Right lobe of liver (tissue), 6 donors: ENCODE results near the gene CDRT15. TPM values are rescaled to one million over a fixed set of nuclear protein-coding genes. Genes with fewer than 3 reads are reported as not detected.
"Not testable (repeated sequence)": the region's sequence is repeated elsewhere in the genome, so short reads cannot be mapped to it uniquely, and the experiment has no call there.

Experiments used
- ATAC-seq, 4 donors: fragments of 200-7000 bp; cut with Tn5 transposase; one replicate each; pipeline ENCODE4 v1.9.1; 2020; ENCODE audit warnings: mild to moderate bottlenecking in 4 of 4, moderate library complexity in 4 of 4
- DNase-seq, 3 donors: peaks; one replicate each; pipeline ENCODE4 v3.0.0-alpha.2; 2020
- H3K27ac ChIP-seq, 3 donors: fragments of 200-600 bp; one replicate each; pipeline ENCODE4 v1.8.0; 2022
- H3K27me3 ChIP-seq, 2 donors: fragments of 200-600 bp; one replicate each; pipeline ENCODE4 v1.8.0; 2022
- H3K36me3 ChIP-seq, 4 donors: fragments of 200-600 bp; sonication (generic) in 1 of 4; one replicate each; pipeline versions ENCODE4 v1.5.1 to v1.8.0; 2017 to 2022; ENCODE audit warnings: control low read depth in 1 of 4
- H3K4me1 ChIP-seq, 4 donors: fragments of 200-600 bp; sonication (generic) in 1 of 4; one replicate each; pipeline versions ENCODE4 v1.5.1 to v1.8.0; 2017 to 2022; ENCODE audit warnings: control low read depth in 1 of 4
- H3K4me3 ChIP-seq, 3 donors: fragments of 200-600 bp; one replicate each; pipeline ENCODE4 v1.8.0; 2022
- H3K9me3 ChIP-seq, 4 donors: fragments of 200-600 bp; sonication (generic) in 1 of 4; one replicate each; pipeline versions ENCODE4 v1.5.1 to v1.8.0; 2017 to 2022; ENCODE audit warnings: control low read depth in 1 of 4
- CTCF ChIP-seq, 4 donors: fragments of 200-600 bp in 3 of 4; fragments of 450-650 bp in 1 of 4; IDR thresholded peaks; one replicate each; pipeline versions ENCODE4 v1.5.1 to v1.8.0; 2016 to 2022; ENCODE audit warnings: antibody characterized with exemption in 4 of 4, mild to moderate bottlenecking in 2 of 4
- POLR2A ChIP-seq: fragments of 450-650 bp; IDR thresholded peaks from one replicate; pipeline ENCODE4 v1.6.1; 2017; ENCODE audit warnings: antibody characterized with exemption, mild to moderate bottlenecking
- WGBS: methylation state at CpG from one replicate; pipeline ENCODE4 v1.1.6; 2018; ENCODE audit warnings: low coverage, low lambda C conversion rate; ENCODE audit not compliant: insufficient coverage; ENCODE audit errors: missing lambda C conversion rate; 5-methylcytosine and 5-hydroxymethylcytosine counted together
- intact Hi-C, 2 donors: fragments of 100-400 bp; cut with DNase I; formaldehyde crosslinking; loops; one replicate each; pipeline versions ENCODE4 v1.11.2 to v1.14.1; 2022
- total RNA-seq, 6 experiments: library from RNA; depleted of rRNA in 2 of 6; stranded (reverse); fragments of >200 nt in 2 of 6; fragmentation: NEBNext Ultra II Directional in 3 of 6; extraction: Animal tissue kit (Norgen Biotek cat#: 25700) in 3 of 6; gene quantifications; one replicate each; pipeline versions ENCODE4 v1.1.0 to v1.2.4, GENCODE V29; 2016 to 2023
- donor health status: DM: no; HTN: yes; CAD: no.
- donor health status: DM: no; HTN: no; CAD: no.
- donor health status: DM: no; HTN: no; CAD: no.
- donor health status: DM: no; HTN: yes; CAD: no.
- donor health status: DM: no; HTN: yes; CAD: no.

The CDRT15 gene
- total RNA-seq, 6 experiments from 2014 or later, result not detected

GRCh38 chr17:14196377-14196997 lies 40.2 kb downstream of the CDRT15 start:
- TF ChIP-seq POLR2A (no peak), CTCF (IDR thresholded peaks at IDR 0.05) (peak in 1 of 4 donors; percentile 15)
- ATAC-seq (peak in 1 of 4 donors; percentile 23), DNase-seq (no peak)
- intact Hi-C loops, result no loop called here
- H3K4me1 ChIP-seq, result no peaks in the 10 kb centered on the region
- no peaks in the 10 kb centered on the region for H3K27me3 ChIP-seq
- H3K9me3 ChIP-seq, result no peaks in the 10 kb centered on the region
- 95% methylated on average over 4 of the region's 4 CpGs for WGBS
- no peak overlapping the region for H3K4me3 ChIP-seq
- H3K27ac ChIP-seq, result no peak overlapping the region
- no peaks in the 10 kb centered on the region for H3K36me3 ChIP-seq

- H3K4me3 ChIP-seq, H3K27ac ChIP-seq, DNase-seq, H3K27me3 ChIP-seq, H3K9me3 ChIP-seq, H3K36me3 ChIP-seq, intact Hi-C loops, H3K4me1 ChIP-seq: not testable (repeated sequence)
- ATAC-seq, result peak in 1 of 4 donors; percentile 16
- 76% methylated on average over 12 of the region's 13 CpGs for WGBS
Measured at GRCh38 chr17:14192636-14193344, 43.9 kb downstream of the CDRT15 start.

DNA sequence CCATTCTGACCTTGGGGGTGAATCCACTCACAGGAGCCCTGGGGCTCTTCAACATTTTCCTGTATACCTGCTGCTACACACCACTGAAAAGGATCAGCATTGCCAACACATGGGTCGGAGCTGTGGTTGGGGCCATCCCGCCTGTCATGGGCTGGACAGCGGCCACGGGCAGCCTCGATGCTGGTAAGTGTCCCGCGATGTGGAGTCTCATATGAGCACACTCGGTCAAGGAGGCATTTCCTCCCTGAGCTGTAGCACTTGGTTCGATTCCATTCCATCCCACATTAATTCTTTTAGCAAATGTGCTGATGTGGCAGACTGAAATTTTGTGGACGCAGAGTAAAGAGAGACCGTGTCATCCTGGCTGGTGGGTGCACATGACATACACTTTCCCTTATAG lies 44.6 kb downstream of the CDRT15 start:
- H3K27ac ChIP-seq, H3K4me1 ChIP-seq, H3K9me3 ChIP-seq, H3K36me3 ChIP-seq, DNase-seq, H3K27me3 ChIP-seq, H3K4me3 ChIP-seq, intact Hi-C loops: not testable (repeated sequence)
- peak in 1 of 4 donors; percentile 31 for ATAC-seq
- WGBS, result 80% methylated on average over 8 of the region's 11 CpGs

GRCh38 chr17:14191469-14191868 lies 45.2 kb downstream of the CDRT15 start:
- ATAC-seq, H3K36me3 ChIP-seq, H3K9me3 ChIP-seq, intact Hi-C loops, DNase-seq, H3K27me3 ChIP-seq, H3K4me3 ChIP-seq, H3K27ac ChIP-seq, H3K4me1 ChIP-seq: not testable (repeated sequence)

- ATAC-seq, result not testable (repeated sequence)
Measured at GRCh38 chr17:14190774-14191173, 45.9 kb downstream of the CDRT15 start.

GRCh38 chr17:14186443-14186842 lies 50.2 kb downstream of the CDRT15 start:
- H3K9me3 ChIP-seq, ATAC-seq, H3K4me1 ChIP-seq, H3K27me3 ChIP-seq, intact Hi-C loops, H3K27ac ChIP-seq, H3K4me3 ChIP-seq, H3K36me3 ChIP-seq, DNase-seq: not testable (repeated sequence)
- 100% methylated on average over 1 of the region's 4 CpGs for WGBS

More at GRCh38 chr17:14190774-14191173, 45.9 kb downstream of the CDRT15 start:
- H3K27me3 ChIP-seq, intact Hi-C loops, H3K9me3 ChIP-seq, DNase-seq, H3K36me3 ChIP-seq, H3K4me1 ChIP-seq, H3K4me3 ChIP-seq, H3K27ac ChIP-seq: not testable (repeated sequence)
- WGBS, result no CpG with 5 or more reads among the region's 1 CpG

Other genes with a start within 250 kb of the CDRT15 start
- gene COX10, start 167.4 kb downstream of the CDRT15 start, total RNA-seq, result 10 to 100 TPM in 2 of 6 experiments, 1 to 10 TPM in 4; 6.8 to 23.0 (median 9.0) TPM
- gene HS3ST3B1, start 64.2 kb upstream of the CDRT15 start, total RNA-seq, result 10 to 100 TPM; 22.5 to 36.6 (median 28.2) TPM